Neural cell (in vitro differentiated cells): ENCODE results near the gene TUBGCP2.

Source experiments
- EZH2 ChIP-seq: fragments of 200-600, 300-800 bp; shearing (Covaris generic), sonication (generic); IDR thresholded peaks from 2 replicates; pipeline ENCODE4 v1.6.1; 2014; ENCODE audit warnings: antibody characterized with exemption, low read length, borderline replicate concordance, mild to moderate bottlenecking; ENCODE audit not compliant: insufficient read depth, poor library complexity, severe bottlenecking
- MXI1 ChIP-seq: fragments of 450-650 bp; conservative IDR thresholded peaks from 2 replicates; pipeline ENCODE4 v1.6.1; 2014; ENCODE audit warnings: antibody characterized with exemption, mild to moderate bottlenecking; ENCODE audit not compliant: poor library complexity, severe bottlenecking
- POLR2AphosphoS5 ChIP-seq: IDR thresholded peaks from 2 replicates; pipeline ENCODE4 v1.6.1; 2012
- RAD21 ChIP-seq: fragments of 450-650 bp; conservative IDR thresholded peaks from 2 replicates; pipeline ENCODE4 v1.6.1; 2014; ENCODE audit warnings: antibody characterized with exemption, mild to moderate bottlenecking, moderate library complexity
- SMC3 ChIP-seq: fragments of 450-650 bp; conservative IDR thresholded peaks from 2 replicates; pipeline ENCODE4 v1.6.1; 2014; ENCODE audit warnings: antibody characterized with exemption, mild to moderate bottlenecking, moderate library complexity; ENCODE audit not compliant: poor library complexity
- TF ChIP-seq, protein P1 (sequence below): fragments of 450-650 bp; IDR thresholded peaks from 2 replicates; pipeline ENCODE4 v1.5.1; 2014; ENCODE audit warnings: antibody characterized with exemption, mild to moderate bottlenecking, moderate library complexity; ENCODE audit not compliant: poor library complexity, severe bottlenecking

DNA sequence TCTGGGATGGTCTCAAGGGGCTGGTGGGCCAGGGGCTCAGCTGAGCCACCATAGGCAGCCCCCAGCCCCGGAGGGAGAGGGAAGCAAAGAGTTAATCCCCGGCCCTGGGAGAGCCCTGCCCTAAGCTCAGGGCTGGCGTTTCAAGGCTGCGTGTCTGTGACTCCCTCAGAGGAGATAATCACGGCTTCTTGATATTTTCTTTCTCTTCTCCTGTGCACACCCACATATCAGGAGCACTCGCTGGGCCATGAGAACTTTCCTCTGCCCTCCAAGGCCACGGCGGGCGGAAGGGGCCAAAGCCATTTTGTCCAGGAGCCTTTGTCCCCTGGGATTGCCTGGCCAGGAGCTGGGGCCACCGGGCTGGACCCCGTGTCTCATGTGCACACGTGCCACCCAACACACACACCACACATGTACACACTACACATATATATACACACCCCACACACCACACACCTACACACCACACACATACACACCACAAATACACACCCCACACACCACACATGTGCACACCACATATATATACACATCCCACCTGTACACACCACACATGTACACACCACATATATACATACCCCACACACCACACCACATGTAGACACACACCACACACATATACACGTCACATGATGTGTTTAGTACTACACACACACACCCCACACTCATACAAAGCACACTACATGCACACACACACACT is 54.1 kb downstream of the TUBGCP2 start:
- TF ChIP-seq, protein P1, sequence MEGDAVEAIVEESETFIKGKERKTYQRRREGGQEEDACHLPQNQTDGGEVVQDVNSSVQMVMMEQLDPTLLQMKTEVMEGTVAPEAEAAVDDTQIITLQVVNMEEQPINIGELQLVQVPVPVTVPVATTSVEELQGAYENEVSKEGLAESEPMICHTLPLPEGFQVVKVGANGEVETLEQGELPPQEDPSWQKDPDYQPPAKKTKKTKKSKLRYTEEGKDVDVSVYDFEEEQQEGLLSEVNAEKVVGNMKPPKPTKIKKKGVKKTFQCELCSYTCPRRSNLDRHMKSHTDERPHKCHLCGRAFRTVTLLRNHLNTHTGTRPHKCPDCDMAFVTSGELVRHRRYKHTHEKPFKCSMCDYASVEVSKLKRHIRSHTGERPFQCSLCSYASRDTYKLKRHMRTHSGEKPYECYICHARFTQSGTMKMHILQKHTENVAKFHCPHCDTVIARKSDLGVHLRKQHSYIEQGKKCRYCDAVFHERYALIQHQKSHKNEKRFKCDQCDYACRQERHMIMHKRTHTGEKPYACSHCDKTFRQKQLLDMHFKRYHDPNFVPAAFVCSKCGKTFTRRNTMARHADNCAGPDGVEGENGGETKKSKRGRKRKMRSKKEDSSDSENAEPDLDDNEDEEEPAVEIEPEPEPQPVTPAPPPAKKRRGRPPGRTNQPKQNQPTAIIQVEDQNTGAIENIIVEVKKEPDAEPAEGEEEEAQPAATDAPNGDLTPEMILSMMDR, result no peak
- TF ChIP-seq EZH2, result no peak
- no peak for TF ChIP-seq POLR2AphosphoS5
- TF ChIP-seq SMC3, result no peak
- no peak for TF ChIP-seq MXI1
- TF ChIP-seq RAD21, result no peak
